ENCODE measurements around the gene ZFAND3.

GRCh38 chr6:38065734-38066305, 246.3 kb downstream of the ZFAND3 start:
- TF ChIP-seq PBX3 (IDR thresholded peaks at IDR 0.05) (no peak), SMC3 (IDR thresholded peaks at IDR 0.05) (no peak), KDM1A (IDR thresholded peaks at IDR 0.05; ENCODE audit: low read depth) (no peak), BCL3 (IDR thresholded peaks at IDR 0.05) (no peak), POLR2A (IDR thresholded peaks at IDR 0.05; ENCODE audit: low read length) (no peak), ZSCAN20 (CRISPR knock-in tag; IDR thresholded peaks at IDR 0.05) (no peak), CTCF (IDR thresholded peaks at IDR 0.05) (no peak), GATA3 (IDR thresholded peaks at IDR 0.05; ENCODE audit: borderline replicate concordance) (no peak), FOXS1 (CRISPR knock-in tag; IDR thresholded peaks at IDR 0.05) (no peak), CEBPB (IDR thresholded peaks at IDR 0.05) (no peak), NR3C1 (IDR thresholded peaks at IDR 0.05) (no peak)

All from A549 (cell line).